Measurements from ENCODE around the gene MDN1.

DNA sequence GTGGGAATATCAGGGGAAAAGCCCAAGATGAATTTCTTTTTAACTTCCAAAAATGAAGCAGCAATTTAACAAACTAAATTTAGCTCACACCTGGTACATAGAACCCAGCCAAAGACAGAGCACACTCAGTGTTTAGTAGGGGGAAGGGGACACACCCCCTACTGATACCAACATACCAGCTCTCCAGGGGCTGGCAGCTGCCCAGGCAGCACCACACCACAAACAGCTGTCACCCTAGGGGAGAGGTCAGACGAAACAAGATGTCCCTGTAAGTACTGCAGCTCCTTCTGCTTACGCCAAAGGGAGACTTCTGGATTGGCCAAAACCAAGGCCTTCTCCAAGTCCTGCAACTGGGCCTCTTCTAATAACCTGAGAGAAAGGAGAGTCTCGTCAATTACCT is 26.0 kb downstream of the MDN1 start:
- no peak for TF ChIP-seq SUZ12 (IDR thresholded peaks at IDR 0.05)
- TF ChIP-seq L3MBTL2 (conservative IDR thresholded peaks at IDR 0.05), result no peak
- no peak for TF ChIP-seq SP1 (IDR thresholded peaks at IDR 0.05)
- TF ChIP-seq TARDBP (IDR thresholded peaks at IDR 0.05), result no peak

Measured in HEK293T (cell line).